Neural progenitor cell (in vitro differentiated cells): ENCODE results near the gene UFSP1.

Experiments
- EZH2 ChIP-seq: fragments of 200-600 bp; sonication (generic); IDR thresholded peaks from 2 replicates; pipeline ENCODE4 v1.6.1; 2017; ENCODE audit warnings: antibody characterized with exemption, mild to moderate bottlenecking, moderate library complexity
- EZH2phosphoT487 ChIP-seq: fragments of 200-600 bp; sonication (generic); IDR thresholded peaks from 2 replicates; pipeline ENCODE4 v1.6.1; 2017; ENCODE audit warnings: antibody characterized with exemption
- TF ChIP-seq, protein P1 (sequence below): fragments of 200-600 bp; sonication (generic); IDR thresholded peaks from 2 replicates; pipeline ENCODE4 v1.5.1; 2017; ENCODE audit warnings: antibody characterized with exemption, mild to moderate bottlenecking

DNA sequence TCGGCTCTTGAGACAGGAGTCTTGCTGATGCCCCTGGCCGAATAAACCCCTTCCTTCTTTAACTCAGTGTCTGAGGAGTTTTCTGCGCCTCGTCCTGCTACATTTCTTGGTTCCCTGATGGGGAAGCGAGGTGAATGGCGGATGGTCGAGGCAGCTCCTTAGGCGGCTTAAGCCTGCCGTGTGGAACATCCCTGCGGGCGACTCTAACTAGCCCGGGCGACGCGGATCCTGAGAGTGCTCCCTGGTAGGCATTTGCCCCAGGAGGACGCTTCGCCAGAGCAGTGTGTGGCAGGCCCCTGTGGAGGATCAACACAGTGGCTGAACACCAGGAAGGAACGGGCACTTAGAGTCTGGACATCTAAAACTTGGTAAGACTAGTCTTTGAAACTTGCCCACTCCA is 50.2 kb downstream of the UFSP1 start:
- TF ChIP-seq, protein P1, sequence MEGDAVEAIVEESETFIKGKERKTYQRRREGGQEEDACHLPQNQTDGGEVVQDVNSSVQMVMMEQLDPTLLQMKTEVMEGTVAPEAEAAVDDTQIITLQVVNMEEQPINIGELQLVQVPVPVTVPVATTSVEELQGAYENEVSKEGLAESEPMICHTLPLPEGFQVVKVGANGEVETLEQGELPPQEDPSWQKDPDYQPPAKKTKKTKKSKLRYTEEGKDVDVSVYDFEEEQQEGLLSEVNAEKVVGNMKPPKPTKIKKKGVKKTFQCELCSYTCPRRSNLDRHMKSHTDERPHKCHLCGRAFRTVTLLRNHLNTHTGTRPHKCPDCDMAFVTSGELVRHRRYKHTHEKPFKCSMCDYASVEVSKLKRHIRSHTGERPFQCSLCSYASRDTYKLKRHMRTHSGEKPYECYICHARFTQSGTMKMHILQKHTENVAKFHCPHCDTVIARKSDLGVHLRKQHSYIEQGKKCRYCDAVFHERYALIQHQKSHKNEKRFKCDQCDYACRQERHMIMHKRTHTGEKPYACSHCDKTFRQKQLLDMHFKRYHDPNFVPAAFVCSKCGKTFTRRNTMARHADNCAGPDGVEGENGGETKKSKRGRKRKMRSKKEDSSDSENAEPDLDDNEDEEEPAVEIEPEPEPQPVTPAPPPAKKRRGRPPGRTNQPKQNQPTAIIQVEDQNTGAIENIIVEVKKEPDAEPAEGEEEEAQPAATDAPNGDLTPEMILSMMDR = no peak
- TF ChIP-seq EZH2 (no peak), EZH2phosphoT487 (no peak)
